ENCODE data around the gene IGSF9. TPM values are rescaled to one million over a fixed set of nuclear protein-coding genes. Genes with fewer than 3 reads are reported as not detected.

The IGSF9 gene
- total RNA-seq, 4 donors from 2014 or later: 0.17 to 0.23 TPM; not detected in 2

DNA sequence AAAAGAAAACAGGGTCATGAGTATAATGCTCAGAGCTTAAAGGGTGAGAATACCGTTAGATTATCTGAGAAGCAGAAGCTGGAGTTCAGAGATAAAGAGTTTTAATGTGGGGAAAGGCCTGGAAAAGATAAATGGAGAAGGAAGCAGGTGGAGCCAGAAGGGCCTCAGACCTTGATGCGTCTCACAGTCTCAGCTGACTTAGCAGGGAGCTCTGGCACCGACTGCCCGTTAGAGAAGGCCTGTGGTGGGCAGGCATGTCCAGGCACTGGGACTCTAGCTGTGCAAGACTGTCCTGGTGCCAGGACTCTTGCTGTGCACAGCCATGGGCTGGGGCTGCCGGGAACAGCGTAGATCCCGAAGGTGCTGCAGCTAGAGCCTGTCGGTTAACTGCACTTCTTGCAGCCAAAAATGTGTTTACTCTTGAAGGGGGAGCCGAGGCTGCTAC is 12.4 kb upstream of the IGSF9 start:
- 54% methylated on average over 8 of the region's 9 CpGs for WGBS
- Histone ChIP-seq H3K27ac (replicated peaks in 1 of 4) (no peak overlapping the region), H3K4me3 (no peak overlapping the region), H3K36me3 (no peaks in the 10 kb centered on the region), H3K27me3 (peaks cover 0 to 4% (median 0%) of the 10 kb centered on the region in 4 donors), H3K4me1 (peaks cover 0 to 6% (median 3%) of the 10 kb centered on the region in 4 donors), H3K9me3 (no peaks in the 10 kb centered on the region)
- TF ChIP-seq POLR2AphosphoS5 (IDR thresholded peaks at IDR 0.05) (no peak), POLR2A (IDR thresholded peaks at IDR 0.05; ENCODE audit: low read depth) (no peak)
- no peak for DNase-seq (ENCODE audit: extremely low spot score)
- intact Hi-C loops (cut with DNase I): no loop called here

DNA sequence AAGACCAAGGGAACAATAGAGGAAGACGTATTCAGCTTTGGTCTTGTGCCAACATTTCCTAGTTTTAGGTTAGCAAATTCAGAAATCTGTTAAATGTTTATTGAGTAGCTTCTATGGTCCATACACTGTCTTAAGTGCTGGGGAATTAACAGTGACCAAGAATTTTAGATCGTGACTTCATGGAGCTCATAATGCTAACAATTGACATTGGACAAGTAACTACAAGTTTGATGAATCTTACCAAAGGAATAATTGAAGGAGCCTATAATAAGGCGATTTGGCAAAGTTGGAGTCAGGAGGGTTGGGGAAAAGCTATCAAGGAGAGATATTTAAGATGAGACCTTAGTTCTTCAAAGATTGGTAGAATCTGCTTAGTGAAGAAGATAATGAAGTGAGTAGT is 10.0 kb upstream of the IGSF9 start:
- Histone ChIP-seq H3K27ac (replicated peaks in 1 of 4) (no peak overlapping the region), H3K4me1 (no peaks in the 10 kb centered on the region), H3K9me3 (no peaks in the 10 kb centered on the region), H3K27me3 (peaks cover 0 to 20% (median 0%) of the 10 kb centered on the region in 4 donors), H3K4me3 (no peak overlapping the region), H3K36me3 (no peaks in the 10 kb centered on the region)
- no peak for TF ChIP-seq EP300 (IDR thresholded peaks at IDR 0.05)
- TF ChIP-seq, protein P1, sequence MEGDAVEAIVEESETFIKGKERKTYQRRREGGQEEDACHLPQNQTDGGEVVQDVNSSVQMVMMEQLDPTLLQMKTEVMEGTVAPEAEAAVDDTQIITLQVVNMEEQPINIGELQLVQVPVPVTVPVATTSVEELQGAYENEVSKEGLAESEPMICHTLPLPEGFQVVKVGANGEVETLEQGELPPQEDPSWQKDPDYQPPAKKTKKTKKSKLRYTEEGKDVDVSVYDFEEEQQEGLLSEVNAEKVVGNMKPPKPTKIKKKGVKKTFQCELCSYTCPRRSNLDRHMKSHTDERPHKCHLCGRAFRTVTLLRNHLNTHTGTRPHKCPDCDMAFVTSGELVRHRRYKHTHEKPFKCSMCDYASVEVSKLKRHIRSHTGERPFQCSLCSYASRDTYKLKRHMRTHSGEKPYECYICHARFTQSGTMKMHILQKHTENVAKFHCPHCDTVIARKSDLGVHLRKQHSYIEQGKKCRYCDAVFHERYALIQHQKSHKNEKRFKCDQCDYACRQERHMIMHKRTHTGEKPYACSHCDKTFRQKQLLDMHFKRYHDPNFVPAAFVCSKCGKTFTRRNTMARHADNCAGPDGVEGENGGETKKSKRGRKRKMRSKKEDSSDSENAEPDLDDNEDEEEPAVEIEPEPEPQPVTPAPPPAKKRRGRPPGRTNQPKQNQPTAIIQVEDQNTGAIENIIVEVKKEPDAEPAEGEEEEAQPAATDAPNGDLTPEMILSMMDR (IDR thresholded peaks at IDR 0.05): no peak
- TF ChIP-seq POLR2A (IDR thresholded peaks at IDR 0.05; ENCODE audit: low read depth): no peak
- no peak for TF ChIP-seq POLR2AphosphoS5 (IDR thresholded peaks at IDR 0.05)
- no peak for DNase-seq (ENCODE audit: extremely low spot score)
- intact Hi-C loops (cut with DNase I): no loop called here
- WGBS: 87% methylated on average over 3 of the region's 3 CpGs

DNA sequence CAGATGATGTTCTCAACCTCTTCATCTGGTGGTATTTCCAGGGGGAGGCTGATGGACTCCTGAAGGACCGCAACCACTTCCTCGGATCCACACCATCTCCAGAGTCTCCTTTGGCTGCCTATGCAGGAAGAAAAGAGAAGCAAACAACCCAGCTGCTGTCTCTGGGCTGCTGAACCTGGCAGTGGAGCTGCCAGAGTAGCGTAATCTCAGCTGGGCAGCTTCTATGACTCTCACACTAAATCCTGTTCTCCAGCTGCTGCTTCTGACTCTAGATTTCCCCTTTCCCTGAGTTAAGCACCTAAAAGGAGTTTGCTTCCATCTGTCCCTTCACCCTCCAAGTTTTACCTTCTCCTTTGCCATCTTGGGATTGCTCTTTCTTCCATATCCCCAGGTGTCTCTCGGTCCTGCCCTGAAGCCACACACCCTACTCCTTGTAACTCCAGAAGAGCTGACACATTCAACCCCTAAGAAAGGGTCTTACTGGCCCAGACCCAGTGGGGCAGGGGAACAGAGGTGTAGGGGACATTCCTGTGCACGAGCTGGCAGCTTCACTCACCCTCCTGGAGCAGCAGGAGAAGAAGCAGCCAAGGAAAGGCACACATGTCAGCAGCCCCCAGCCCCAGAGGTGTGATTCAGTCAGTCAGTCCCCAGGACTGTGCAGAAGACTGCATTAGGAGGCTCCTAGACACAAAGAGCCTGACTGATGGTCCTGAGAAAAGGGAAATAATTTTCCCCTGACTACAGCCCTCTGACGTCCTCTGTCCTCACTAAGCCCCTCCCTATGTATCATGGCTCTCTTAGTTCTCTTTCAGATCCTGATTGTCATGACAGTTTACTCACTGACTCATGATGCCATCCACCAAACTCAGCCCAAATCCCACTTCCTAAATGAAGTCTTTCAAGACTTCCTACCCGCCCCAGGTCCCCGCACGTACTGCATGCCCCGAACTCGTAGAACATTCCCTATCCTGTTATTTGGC is 8.4 kb upstream of the IGSF9 start, which contains the start of gene SLAMF9:
Gene SLAMF9, minus strand, starts transcription at position 702 of the 980 bp plus-strand sequence. Its CDS starts 100 bp downstream, at position 602.
- intact Hi-C loops (cut with DNase I): no loop called here
- TF ChIP-seq POLR2A (IDR thresholded peaks at IDR 0.05; ENCODE audit: low read depth) (no peak), POLR2AphosphoS5 (IDR thresholded peaks at IDR 0.05) (no peak), EP300 (IDR thresholded peaks at IDR 0.05) (no peak)
- TF ChIP-seq, protein P1 (IDR thresholded peaks at IDR 0.05): no peak
- WGBS: 49% methylated on average over 10 of the region's 11 CpGs
- peaks cover 0 to 6% (median 0%) of the 10 kb centered on the region in 4 donors for H3K4me1 ChIP-seq
- DNase-seq (ENCODE audit: extremely low spot score): no peak
- no peak within 1 kb of the TSS for H3K27ac ChIP-seq (replicated peaks in 1 of 4)
- no peak within 1 kb of the TSS for H3K4me3 ChIP-seq
- no peaks in the 10 kb centered on the region for H3K9me3 ChIP-seq
- peaks cover 0 to 20% (median 0%) of the 10 kb centered on the region in 4 donors for H3K27me3 ChIP-seq
- no peaks in the 10 kb centered on the region for H3K36me3 ChIP-seq

DNA sequence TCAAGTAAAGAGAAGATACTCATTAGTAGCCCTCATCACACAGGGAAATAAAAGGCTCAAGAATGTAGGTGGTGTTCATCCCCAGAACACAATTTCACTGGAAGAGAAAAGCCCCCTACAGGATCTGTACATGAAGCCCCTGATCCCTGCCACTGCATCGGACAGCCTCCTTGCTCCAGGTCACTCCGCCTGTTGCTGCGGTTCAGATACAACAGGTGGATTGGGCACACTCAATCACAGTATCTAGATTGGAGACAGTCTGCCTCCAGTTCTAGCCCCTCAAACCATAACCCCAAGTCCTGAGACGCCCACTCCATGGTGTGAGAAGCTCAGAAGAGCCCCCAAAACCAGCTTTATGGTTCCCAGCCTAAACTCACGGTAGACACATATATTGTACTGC is 7.5 kb upstream of the IGSF9 start:
- intact Hi-C loops (cut with DNase I): no loop called here
- H3K27ac ChIP-seq (replicated peaks in 1 of 4): no peak overlapping the region
- H3K4me1 ChIP-seq: peaks cover 0 to 8% (median 0%) of the 10 kb centered on the region in 4 donors
- no peak overlapping the region for H3K4me3 ChIP-seq
- H3K9me3 ChIP-seq: no peaks in the 10 kb centered on the region
- H3K36me3 ChIP-seq: no peaks in the 10 kb centered on the region
- H3K27me3 ChIP-seq: peaks cover 0 to 20% (median 0%) of the 10 kb centered on the region in 4 donors
- TF ChIP-seq POLR2AphosphoS5 (IDR thresholded peaks at IDR 0.05): no peak
- TF ChIP-seq EP300 (IDR thresholded peaks at IDR 0.05): no peak
- no peak for TF ChIP-seq POLR2A (IDR thresholded peaks at IDR 0.05; ENCODE audit: low read depth)
- TF ChIP-seq, protein P1 (IDR thresholded peaks at IDR 0.05): no peak
- no peak for DNase-seq (ENCODE audit: extremely low spot score)
- 96% methylated on average over 3 of the region's 5 CpGs for WGBS

DNA sequence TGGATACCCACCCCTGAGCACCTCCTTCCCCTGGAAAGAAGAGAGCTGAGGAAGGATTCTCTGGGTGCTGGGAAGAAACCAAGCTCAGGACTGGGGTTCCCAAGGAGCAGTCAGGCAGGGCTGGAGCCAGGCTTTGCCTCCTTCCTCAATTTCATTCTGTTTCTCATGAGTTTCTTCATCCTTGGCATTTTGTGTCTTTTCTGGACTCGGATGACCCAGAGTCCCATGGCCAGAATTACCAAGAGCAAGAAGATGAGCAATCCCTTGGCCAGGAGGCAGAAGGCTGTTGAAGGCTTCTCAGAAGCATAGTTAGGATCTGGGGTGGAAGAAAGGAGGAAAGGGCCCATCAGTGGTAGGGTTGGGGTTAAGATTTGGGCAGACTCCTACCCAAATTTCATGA is 6.1 kb upstream of the IGSF9 start:
- Histone ChIP-seq H3K27ac (replicated peaks in 1 of 4) (no peak overlapping the region), H3K9me3 (no peaks in the 10 kb centered on the region), H3K36me3 (no peaks in the 10 kb centered on the region), H3K4me3 (no peak overlapping the region), H3K27me3 (peaks cover 0 to 20% (median 0%) of the 10 kb centered on the region in 4 donors), H3K4me1 (peaks cover 0 to 8% (median 0%) of the 10 kb centered on the region in 4 donors)
- TF ChIP-seq POLR2A (IDR thresholded peaks at IDR 0.05; ENCODE audit: low read depth): no peak
- TF ChIP-seq, protein P1 (IDR thresholded peaks at IDR 0.05): no peak
- no peak for TF ChIP-seq POLR2AphosphoS5 (IDR thresholded peaks at IDR 0.05)
- no peak for TF ChIP-seq EP300 (IDR thresholded peaks at IDR 0.05)
- intact Hi-C loops (cut with DNase I): no loop called here
- no peak for DNase-seq (ENCODE audit: extremely low spot score)
- WGBS: 75% methylated on average over 1 of the region's 1 CpG
